ENCODE measurements around the gene DSCAML1.

- no peak for TF ChIP-seq CTCF (IDR thresholded peaks at IDR 0.05)
- TF ChIP-seq POLR2A (IDR thresholded peaks at IDR 0.05), result no peak
Measured at GRCh38 chr11:117421041-117421440, 376.0 kb downstream of the DSCAML1 start.

Data from uterus (tissue), 2 donors.